Fibroblast of lung (primary cell): ENCODE data around the gene TP53RK.

Experiments
- EZH2 ChIP-seq: IDR thresholded peaks from 2 replicates; pipeline ENCODE4 v1.5.1; 2012; ENCODE audit warnings: low read length, control low read depth, mild to moderate bottlenecking; ENCODE audit errors: missing control alignments
- TF ChIP-seq, protein P1 (sequence below), 2 donors: IDR thresholded peaks in 1 of 2; conservative IDR thresholded peaks in 1 of 2; 1 replicate in 1 of 2; 2 replicates in 1 of 2; pipeline ENCODE4 v1.5.1; 2011 to 2012; ENCODE audit warnings: low read length in 2 of 2, control low read depth in 1 of 2, inconsistent platforms in 1 of 2, low read depth in 1 of 2, mild to moderate bottlenecking in 1 of 2

DNA sequence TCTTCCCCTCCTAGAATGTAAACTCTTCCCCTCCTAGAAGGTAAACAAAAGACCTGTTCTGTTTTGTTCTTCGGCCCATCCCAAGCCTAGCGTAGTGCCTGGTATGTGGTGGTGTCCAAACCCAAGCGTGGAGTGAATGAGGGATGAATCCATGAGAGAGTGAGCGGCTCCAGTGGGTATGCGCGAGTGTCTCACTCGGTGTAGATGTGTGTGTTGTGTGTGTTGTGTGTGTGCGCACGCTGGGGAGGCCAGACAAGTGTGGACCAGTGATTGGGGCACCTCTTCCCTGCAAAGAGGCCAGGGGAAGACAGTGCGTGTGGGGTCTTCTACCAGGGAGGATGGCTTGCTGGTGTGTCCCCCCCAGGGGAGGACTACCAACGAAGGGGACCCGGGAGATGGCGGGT, 19.8 kb upstream of the TP53RK start:
- TF ChIP-seq, protein P1, sequence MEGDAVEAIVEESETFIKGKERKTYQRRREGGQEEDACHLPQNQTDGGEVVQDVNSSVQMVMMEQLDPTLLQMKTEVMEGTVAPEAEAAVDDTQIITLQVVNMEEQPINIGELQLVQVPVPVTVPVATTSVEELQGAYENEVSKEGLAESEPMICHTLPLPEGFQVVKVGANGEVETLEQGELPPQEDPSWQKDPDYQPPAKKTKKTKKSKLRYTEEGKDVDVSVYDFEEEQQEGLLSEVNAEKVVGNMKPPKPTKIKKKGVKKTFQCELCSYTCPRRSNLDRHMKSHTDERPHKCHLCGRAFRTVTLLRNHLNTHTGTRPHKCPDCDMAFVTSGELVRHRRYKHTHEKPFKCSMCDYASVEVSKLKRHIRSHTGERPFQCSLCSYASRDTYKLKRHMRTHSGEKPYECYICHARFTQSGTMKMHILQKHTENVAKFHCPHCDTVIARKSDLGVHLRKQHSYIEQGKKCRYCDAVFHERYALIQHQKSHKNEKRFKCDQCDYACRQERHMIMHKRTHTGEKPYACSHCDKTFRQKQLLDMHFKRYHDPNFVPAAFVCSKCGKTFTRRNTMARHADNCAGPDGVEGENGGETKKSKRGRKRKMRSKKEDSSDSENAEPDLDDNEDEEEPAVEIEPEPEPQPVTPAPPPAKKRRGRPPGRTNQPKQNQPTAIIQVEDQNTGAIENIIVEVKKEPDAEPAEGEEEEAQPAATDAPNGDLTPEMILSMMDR (conservative IDR thresholded peaks at IDR 0.05 in 1 of 2, IDR thresholded peaks at IDR 0.05 in 1 of 2; ENCODE audit: low read depth in 1 of 2, low read length in 2 of 2) = no peak
- no peak for TF ChIP-seq EZH2
